Measurements from ENCODE around the gene PCSK4.

PCSK4 gene

DNA sequence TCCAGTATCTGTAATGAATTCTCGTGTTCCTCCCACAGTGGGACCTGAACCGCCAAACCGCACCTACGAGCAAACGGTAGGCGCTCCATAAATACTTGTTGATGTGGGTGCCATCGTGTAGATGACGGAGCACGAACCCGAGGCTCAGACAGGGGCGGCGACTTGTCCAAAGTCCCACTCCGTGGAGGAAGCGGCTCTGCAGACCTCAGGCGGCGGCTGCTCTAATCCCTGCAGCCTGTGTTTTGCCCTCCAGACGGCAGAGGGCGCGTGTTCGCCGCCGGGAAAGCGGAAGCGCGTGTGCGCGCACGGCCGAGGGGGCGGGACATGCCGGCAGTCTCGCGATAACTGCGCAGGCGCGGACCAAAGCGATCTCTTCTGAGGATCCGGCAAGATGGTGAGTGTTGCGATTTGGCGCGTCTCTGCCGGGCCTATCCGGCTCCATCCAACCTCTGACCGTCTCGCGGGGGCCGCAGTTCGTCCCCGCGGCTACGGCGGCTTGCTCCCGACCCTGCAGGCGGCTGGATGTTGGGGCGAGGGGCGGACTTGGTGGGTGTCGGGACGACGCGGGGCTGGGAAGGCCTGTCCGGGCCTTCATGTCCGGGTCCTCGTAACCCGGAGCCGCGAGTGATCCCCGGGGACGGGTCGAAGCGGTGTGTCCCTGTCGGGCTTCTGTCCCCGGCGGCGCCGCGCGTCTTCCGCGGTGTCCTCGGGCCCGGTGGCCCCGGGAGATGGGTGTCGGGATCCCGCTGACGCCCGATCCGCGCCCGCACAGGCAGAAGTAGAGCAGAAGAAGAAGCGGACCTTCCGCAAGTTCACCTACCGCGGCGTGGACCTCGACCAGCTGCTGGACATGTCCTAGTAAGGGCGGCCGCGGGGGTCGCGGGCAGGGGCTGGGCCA is 51.9 kb downstream of the PCSK4 start, which contains the start of gene RPS15:
RPS15 (plus strand) TSS at position 362 of the 898 bp plus-strand sequence; CDS start at position 392, 30 bp downstream.
- peak; percentile 93 for DNase-seq (ENCODE audit: low read depth)

DNA sequence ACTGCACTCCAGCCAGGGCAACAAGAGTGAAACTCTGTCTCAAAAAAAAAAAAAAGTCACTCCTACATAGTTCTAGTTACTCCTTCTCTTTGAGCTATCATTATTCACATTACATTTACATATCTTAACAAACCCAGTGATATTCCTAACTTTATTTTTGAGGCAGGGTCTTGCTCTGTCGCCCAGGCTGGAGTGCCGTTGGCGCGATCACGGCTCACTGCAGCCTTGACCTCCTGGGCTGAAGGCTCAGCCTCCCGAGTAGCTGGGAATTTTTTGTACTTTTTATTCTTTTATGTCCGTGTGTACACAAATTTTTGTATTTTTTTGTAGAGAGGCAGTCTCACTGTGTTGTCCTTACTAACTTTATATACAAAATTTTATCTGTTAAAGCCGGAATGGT is 52.5 kb downstream of the PCSK4 start:
- DNase-seq (ENCODE audit: low read depth), result no peak

DNA sequence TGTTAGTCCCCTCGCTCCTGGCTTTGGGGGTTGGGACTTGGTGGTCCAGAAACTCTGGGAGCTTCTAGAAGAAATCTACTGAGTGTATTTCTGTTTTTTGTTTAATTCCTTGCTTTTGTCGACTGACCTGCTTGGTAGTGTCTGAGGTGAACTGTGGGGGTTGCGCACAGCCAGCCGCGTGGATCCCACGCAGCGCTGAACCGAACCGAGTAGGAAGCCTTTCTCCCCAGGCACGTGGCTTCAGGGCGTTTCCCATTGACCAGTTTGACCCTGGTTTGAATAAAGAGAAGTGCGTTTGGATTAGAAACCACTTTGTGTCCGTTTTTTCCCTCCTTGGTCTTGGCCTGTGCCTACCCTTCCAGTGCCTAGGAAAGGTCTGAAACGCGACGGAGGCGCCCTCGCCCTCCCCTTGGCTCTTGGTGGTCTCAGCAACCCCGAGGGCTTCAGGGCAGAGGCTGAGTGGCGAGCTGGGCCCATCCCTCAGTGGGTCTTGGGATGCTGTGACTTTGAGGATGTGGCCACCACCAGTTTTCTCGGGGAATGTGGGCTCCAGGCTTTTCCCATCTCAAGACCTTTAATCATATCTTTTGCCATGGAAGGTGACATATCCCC is 54.7 kb downstream of the PCSK4 start:
- DNase-seq (ENCODE audit: low read depth), result no peak

DNA sequence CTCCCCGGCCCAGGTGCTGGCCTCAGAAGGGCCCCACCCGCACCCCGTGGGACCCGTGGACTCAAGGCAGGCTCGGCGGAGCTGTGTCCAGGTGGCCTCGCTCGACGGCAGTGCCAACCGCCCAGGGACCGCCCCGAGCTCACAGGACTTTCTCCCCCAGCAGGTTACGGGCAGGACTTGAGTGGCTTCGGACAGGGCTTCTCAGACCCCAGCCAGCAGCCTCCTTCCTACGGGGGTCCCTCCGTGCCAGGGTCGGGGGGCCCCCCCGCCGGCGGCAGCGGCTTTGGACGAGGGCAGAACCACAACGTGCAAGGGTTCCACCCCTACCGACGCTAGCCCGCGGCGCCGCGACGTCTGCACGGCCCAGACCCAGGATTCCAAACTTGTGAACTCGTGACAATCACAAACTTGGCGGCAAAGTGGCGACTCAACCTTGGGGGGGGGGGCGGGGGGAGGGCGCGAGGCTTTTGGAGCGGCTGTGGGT is 55.5 kb downstream of the PCSK4 start:
- DNase-seq (ENCODE audit: low read depth), result no peak

DNA sequence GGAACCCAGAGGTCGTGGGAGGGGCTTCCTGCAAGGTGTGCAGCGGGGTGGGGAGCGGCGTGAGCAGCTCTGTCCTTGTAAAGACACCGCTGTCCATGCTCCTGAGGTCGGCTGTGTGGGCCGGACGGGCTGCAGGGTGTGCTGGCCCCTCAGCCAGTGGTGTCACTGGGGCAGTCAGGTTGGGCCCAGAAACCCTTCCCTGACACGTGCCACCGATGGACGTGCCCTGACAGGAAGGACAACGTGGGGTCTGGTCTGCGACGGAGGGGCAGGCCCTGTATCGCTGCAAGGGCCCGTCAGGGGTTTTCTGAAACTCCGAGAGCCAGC is 56.1 kb downstream of the PCSK4 start:
- no peak for DNase-seq (ENCODE audit: low read depth)

DNA sequence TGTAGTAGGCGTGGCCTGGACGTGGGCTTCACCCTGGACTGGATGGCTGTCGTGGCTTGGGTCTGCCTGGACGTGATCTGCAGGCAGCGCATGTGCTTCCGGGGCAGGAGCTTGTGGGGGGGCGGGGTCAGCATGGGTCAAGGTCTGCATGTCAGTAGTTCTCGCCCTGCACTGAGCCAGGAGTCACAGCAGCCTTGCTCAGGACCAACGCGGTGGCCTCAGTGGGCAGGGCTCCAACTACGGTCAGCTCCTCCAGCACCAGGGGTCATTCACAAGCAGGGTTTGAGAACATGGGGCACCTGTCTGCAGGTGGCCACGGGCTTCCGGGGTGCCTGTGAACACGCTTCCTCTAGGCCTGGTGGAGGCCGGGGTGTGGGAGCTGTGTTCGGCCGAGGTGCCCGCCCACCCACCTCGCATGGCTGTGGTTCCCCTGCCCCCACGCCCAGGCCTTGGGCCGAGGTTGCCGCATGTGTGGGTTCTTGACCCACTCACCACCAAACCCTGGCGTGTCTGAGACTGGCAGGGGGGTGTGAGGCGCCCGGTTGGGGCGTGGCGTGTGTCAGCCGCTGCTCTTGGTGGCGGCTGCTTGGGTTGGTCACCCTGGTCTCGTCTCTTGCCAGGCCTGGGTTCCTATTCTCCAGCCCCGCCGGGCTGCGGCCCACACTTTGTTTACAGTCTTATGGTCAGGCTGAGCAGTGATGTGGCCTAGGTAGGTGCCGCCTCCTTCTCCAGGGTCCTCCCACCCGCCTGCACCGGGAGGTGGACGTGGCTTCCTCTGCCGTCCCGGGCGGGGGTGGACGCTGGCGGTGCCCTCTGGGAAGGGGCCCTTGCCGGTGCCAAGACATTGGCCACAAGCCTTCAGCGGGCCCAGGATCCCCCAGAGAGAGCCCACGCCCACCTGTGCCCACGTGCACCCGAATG is 56.8 kb downstream of the PCSK4 start:
- no peak for DNase-seq (ENCODE audit: low read depth)

DNA sequence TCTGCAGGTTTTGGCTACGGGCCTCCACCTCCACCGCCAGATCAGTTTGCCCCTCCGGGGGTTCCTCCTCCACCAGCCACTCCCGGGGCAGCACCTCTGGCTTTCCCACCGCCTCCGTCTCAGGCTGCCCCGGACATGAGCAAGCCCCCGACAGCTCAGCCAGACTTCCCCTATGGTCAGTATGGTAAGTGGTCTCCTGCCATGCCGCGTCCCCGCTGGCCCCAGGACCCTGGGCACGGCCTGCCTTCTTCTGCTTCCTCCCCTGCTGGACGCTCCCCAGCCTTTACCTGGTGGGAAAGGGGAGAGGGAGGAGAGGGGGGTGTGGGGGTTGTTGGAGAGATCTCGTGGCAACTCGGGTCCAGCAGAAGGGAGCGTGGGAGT is 57.7 kb downstream of the PCSK4 start:
- no peak for DNase-seq (ENCODE audit: low read depth)

DNA sequence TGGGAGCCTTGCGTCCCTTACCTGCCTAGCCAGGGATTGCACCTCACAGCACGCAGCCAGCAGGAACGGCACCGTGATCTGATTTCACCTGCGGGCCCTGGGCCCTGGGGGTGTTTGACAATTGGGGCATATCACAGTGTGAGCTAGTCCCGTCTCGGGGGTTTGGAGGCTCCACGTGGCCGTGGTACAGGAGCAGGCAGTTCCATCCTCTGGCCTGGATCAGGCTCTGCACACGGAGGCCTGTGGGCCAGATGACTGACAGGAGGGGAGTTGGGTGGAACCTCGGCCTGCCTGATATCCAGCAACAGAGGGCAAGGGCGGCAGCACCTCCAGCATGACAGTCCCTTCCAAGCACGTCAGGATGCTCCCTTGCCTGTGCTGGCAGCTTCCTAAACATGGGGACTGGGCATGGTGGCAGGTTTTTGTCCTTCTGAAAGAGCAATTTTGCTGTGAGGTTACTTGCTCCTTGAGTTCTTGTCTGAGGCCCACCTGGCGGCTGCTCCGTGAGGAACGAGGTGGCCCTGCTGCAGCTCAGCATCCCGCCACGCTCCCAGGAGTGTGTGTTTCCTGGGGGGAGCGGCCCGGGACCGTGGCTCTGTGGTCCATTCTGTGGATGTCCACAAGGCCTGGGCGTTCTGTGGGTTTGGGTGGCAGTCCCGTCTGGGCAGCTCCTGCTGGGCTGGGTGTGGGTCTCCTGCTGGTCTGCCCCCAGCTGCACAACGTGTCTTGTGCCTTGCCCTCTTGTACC is 58.2 kb downstream of the PCSK4 start:
- no peak for DNase-seq (ENCODE audit: low read depth)

Data from activated gamma-delta T cell treated with anti-CD3 and anti-CD28 coated beads, Interleukin-2, amount 50 U/mL, for 16 hours (primary cell).